HepG2 (cell line): Measurements from ENCODE around the gene MIA3. TPM values are rescaled to one million over a fixed set of nuclear protein-coding genes. Genes with fewer than 3 reads are reported as not detected.

Experiments
- ATAC-seq: fragments of 200-7000 bp; cut with Tn5 transposase; 3 replicates; pipeline ENCODE4 v1.9.1; 2020; ENCODE audit warnings: mild to moderate bottlenecking, moderate library complexity
- Bru-seq: library from RNA; stranded (reverse); fragments of 400-500 nt; gene quantifications from one replicate; lab custom pipeline; 2021; lab: Mats Ljungman, UMichigan
- BruChase-seq, 2 experiments: library from RNA; stranded (reverse); fragments of 400-500 nt; gene quantifications; one replicate each; lab custom pipeline; 2021; lab: Mats Ljungman, UMichigan
- BruUV-seq: library from RNA; stranded (reverse); fragments of 400-500 nt; replicated peaks from 2 replicates; lab custom pipeline; 2021; lab: Mats Ljungman, UMichigan
- CTCF ChIA-PET: fragments of 300-600 bp; formaldehyde crosslinking; extraction: SDS; loops from one replicate; lab custom pipeline; 2021; ENCODE audit warnings: low total read pairs, inconsistent platforms, low intra/inter-chr PET ratio; lab: Yijun Ruan, JAX
- POLR2A ChIA-PET: fragments of 350-600 bp; sonication (Branson Sonifier 250); formaldehyde crosslinking; loops from one replicate; lab custom pipeline; 2020; ENCODE audit warnings: antibody characterized with exemption, inconsistent platforms; lab: Yijun Ruan, JAX
- DNase-seq: peaks from one replicate; pipeline ENCODE4 v3.0.0-alpha.2; 2015; ENCODE audit warnings: low spot score
- FAIRE-seq: peaks from 3 replicates; lab custom pipeline; 2011; peaks lifted over from hg19 to GRCh38; lab: Jason Lieb, UNC
- H2AFZ ChIP-seq: one replicate; pipeline ENCODE4 v1.6.1; 2011; ENCODE audit warnings: low read length, inconsistent platforms
- H3K27ac ChIP-seq: fragments of 300-600 bp; 3 replicates; pipeline ENCODE4 v1.8.0; 2011; ENCODE audit warnings: mixed run types, mild to moderate bottlenecking, mixed read lengths, low read length, inconsistent platforms; ENCODE audit not compliant: insufficient read depth; ENCODE audit errors: extremely low read length
- H3K27me3 ChIP-seq, 2 experiments: fragments of 200-600 bp in 1 of 2; 2 replicates in 1 of 2; 3 replicates in 1 of 2; pipeline versions ENCODE4 v1.6.0 to v1.8.0; 2011; ENCODE audit warnings: low read length in 2 of 2, mild to moderate bottlenecking in 2 of 2, moderate library complexity in 2 of 2, inconsistent platforms in 1 of 2; ENCODE audit not compliant: insufficient read depth in 2 of 2, control insufficient read depth in 1 of 2
- H3K36me3 ChIP-seq, 2 experiments: fragments of 200-600 bp in 1 of 2; replicated peaks in 1 of 2; 2 replicates in 1 of 2; 3 replicates in 1 of 2; pipeline versions ENCODE4 v1.5.1 to v1.8.0; 2011; ENCODE audit warnings: low read length in 2 of 2, inconsistent platforms in 1 of 2; ENCODE audit not compliant: insufficient read depth in 2 of 2, control insufficient read depth in 1 of 2
- H3K4me1 ChIP-seq: 2 replicates; pipeline ENCODE4 v1.5.1; 2012; ENCODE audit warnings: low read length, inconsistent platforms; ENCODE audit not compliant: insufficient read depth
- H3K4me2 ChIP-seq: 2 replicates; pipeline ENCODE4 v1.6.0; 2011; ENCODE audit warnings: low read depth, low read length, inconsistent platforms
- H3K4me3 ChIP-seq, 3 experiments: fragments of 200-600 bp in 1 of 3; sonication (generic), shearing (Covaris generic) in 1 of 3; replicated peaks in 1 of 3; 2 replicates each; pipeline ENCODE4 v1.5.1; 2011 to 2016; ENCODE audit warnings: low read length in 3 of 3, inconsistent platforms in 2 of 3, low read depth in 2 of 3, mild to moderate bottlenecking in 2 of 3, control low read depth in 1 of 3, mixed read lengths in 1 of 3; ENCODE audit not compliant: insufficient read depth in 1 of 3
- H3K79me2 ChIP-seq: one replicate; pipeline ENCODE4 v1.6.1; 2011; ENCODE audit warnings: low read length, inconsistent platforms; ENCODE audit not compliant: insufficient read depth
- H3K9ac ChIP-seq: 2 replicates; pipeline ENCODE4 v1.6.0; 2011; ENCODE audit warnings: mild to moderate bottlenecking, low read depth, low read length, inconsistent platforms; ENCODE audit not compliant: insufficient read depth
- H3K9me3 ChIP-seq: 2 replicates; pipeline ENCODE4 v1.5.1; 2012; ENCODE audit warnings: mild to moderate bottlenecking, low read length
- H4K20me1 ChIP-seq: 2 replicates; pipeline ENCODE4 v1.6.0; 2011; ENCODE audit warnings: inconsistent platforms, mild to moderate bottlenecking, low read length, moderate library complexity; ENCODE audit not compliant: insufficient read depth
- ARNT2 ChIP-seq: sonication (generic); formaldehyde crosslinking; IDR thresholded peaks from 2 replicates; pipeline ENCODE4 v1.8.0; 2022; ENCODE audit warnings: mild to moderate bottlenecking, low read depth, missing genetic modification reagents, moderate library complexity
- CBX5 ChIP-seq: sonication (generic); formaldehyde crosslinking; IDR thresholded peaks from 2 replicates; pipeline ENCODE4 v1.4.0; 2020; ENCODE audit warnings: missing genetic modification reagents, borderline replicate concordance
- KMT2A ChIP-seq: sonication (generic); formaldehyde crosslinking; IDR thresholded peaks from 2 replicates; pipeline ENCODE4 v1.4.0; 2020; ENCODE audit warnings: missing genetic modification reagents
- MTERF4 ChIP-seq: sonication (generic); formaldehyde crosslinking; IDR thresholded peaks from 2 replicates; pipeline ENCODE4 v1.8.0; 2023; ENCODE audit warnings: mild to moderate bottlenecking, missing genetic modification reagents
- NCOA1 ChIP-seq: sonication (generic); formaldehyde crosslinking; IDR thresholded peaks from 2 replicates; pipeline ENCODE4 v1.9.0; 2021; ENCODE audit warnings: missing genetic modification reagents
- PLRG1 ChIP-seq: fragments of 450-650 bp; conservative IDR thresholded peaks from 2 replicates; pipeline ENCODE4 v1.6.1; 2016
- REL ChIP-seq: sonication (generic); formaldehyde crosslinking; conservative IDR thresholded peaks from 2 replicates; pipeline ENCODE4 v1.8.0; 2022; ENCODE audit warnings: mild to moderate bottlenecking, missing genetic modification reagents, moderate library complexity
- SAP130 ChIP-seq: IDR thresholded peaks from 2 replicates; pipeline ENCODE4 v1.6.1; 2016; ENCODE audit warnings: low read depth
- SNAI1 ChIP-seq: sonication (generic); formaldehyde crosslinking; IDR thresholded peaks from 2 replicates; pipeline ENCODE4 v1.5.0; 2020; ENCODE audit warnings: mild to moderate bottlenecking, missing genetic modification reagents, borderline replicate concordance
- TAF1 ChIP-seq: sonication (generic); formaldehyde crosslinking; IDR thresholded peaks from 2 replicates; pipeline ENCODE4 v1.4.0; 2020; ENCODE audit warnings: missing genetic modification reagents
- ZNF354B ChIP-seq: sonication (generic); formaldehyde crosslinking; IDR thresholded peaks from 2 replicates; pipeline ENCODE4 v1.8.0; 2022; ENCODE audit warnings: mild to moderate bottlenecking, missing genetic modification reagents
- ZNF784 ChIP-seq: sonication (generic); formaldehyde crosslinking; IDR thresholded peaks from 2 replicates; pipeline ENCODE4 v1.5.1; 2020; ENCODE audit warnings: missing genetic modification reagents, mild to moderate bottlenecking, borderline replicate concordance
- ZSCAN21 ChIP-seq: sonication (generic); formaldehyde crosslinking; IDR thresholded peaks from 2 replicates; pipeline ENCODE4 v1.8.0; 2022; ENCODE audit warnings: mild to moderate bottlenecking, missing genetic modification reagents, moderate library complexity, borderline replicate concordance
- WGBS: methylation state at CpG from one replicate; pipeline ENCODE4 v1.1.6; 2017; ENCODE audit warnings: low lambda C conversion rate; 5-methylcytosine and 5-hydroxymethylcytosine counted together
- in situ Hi-C: cut with HindIII; loops from 2 replicates; pipeline ENCODE4 v1.10.0; 2017; ENCODE audit warnings: low pct_unique_long_range_greater_than_20kb; ENCODE audit not compliant: extremely low pct_ligation_motif_present
- intact Hi-C: fragments of 100-400 bp; cut with micrococcal nuclease; formaldehyde crosslinking; loops from one replicate; pipeline ENCODE4 v1.10.0; 2022; ENCODE audit not compliant: unreplicated experiment
- long read RNA-seq, 2 experiments: library from RNA in 1 of 2; library from polyadenylated mRNA in 1 of 2; stranded (forward) in 1 of 2; unstranded in 1 of 2; transcript quantifications; one replicate each; pipeline ENCODE4 v2.0.0, GENCODE V29; 2019 to 2022
- polyA minus RNA-seq, 3 experiments: library from RNA; depleted of rRNA, polyadenylated mRNA; stranded (reverse); fragments of >200 nt; gene quantifications; 2 replicates each; pipeline ENCODE4 v1.2.3, GENCODE V29; 2011; ENCODE audit warnings: low replicate concordance in 1 of 3
- polyA plus RNA-seq, 8 experiments: library from polyadenylated mRNA; depleted of rRNA in 3 of 8; stranded (reverse) in 7 of 8; unstranded in 1 of 8; fragments of >200 nt; fragmentation: Illumina TruSeq in 4 of 8; extraction: Trizol in 4 of 8; gene quantifications; 2 replicates each; pipeline versions ENCODE4 v1.2.1 to v1.2.3, GENCODE V29; 2011 to 2016; ENCODE audit warnings: low read depth in 4 of 8, missing spikeins in 1 of 8, mixed read lengths in 1 of 8; ENCODE audit not compliant: insufficient read depth in 1 of 8
- total RNA-seq, 5 experiments: library from RNA; depleted of rRNA; stranded (reverse); fragments of >200 nt; fragmentation: Illumina TruSeq; extraction: Trizol; gene quantifications; 2 replicates each; pipeline ENCODE4 v1.2.3, GENCODE V29; 2016; ENCODE audit warnings: low read depth in 1 of 5
- TF ChIP-seq, protein P1 (sequence below): sonication (generic); formaldehyde crosslinking; IDR thresholded peaks from 2 replicates; pipeline ENCODE4 v1.4.0; 2020; ENCODE audit warnings: low read depth, mild to moderate bottlenecking, missing genetic modification reagents

The MIA3 gene
- total RNA-seq (2016; rRNA removed; fragmentation: Illumina TruSeq; extraction: Trizol) (27.4 and 48.7 TPM in 2 replicates), polyA plus RNA-seq (2011; rRNA removed) (45.2 and 45.6 TPM in 2 replicates), polyA minus RNA-seq (2011; rRNA and poly(A)+ RNA removed; ENCODE audit: low replicate concordance) (42.0 and 48.4 TPM in 2 replicates), Bru-seq, nascent RNA (percentile 85 among the genes with signal in this experiment), BruChase-seq, experiment 1, labeled RNA remaining after a 6-hour chase (percentile 89 among the genes with signal in this experiment), BruChase-seq, experiment 2, labeled RNA remaining after a 2-hour chase (percentile 85 among the genes with signal in this experiment)
- 3.2 and 3.7 TPM in 2 replicates for total RNA-seq (2016; cell fraction: cytosol; rRNA removed; fragmentation: Illumina TruSeq; extraction: Trizol; ENCODE audit: low read depth)
- total RNA-seq (2016; cell fraction: insoluble cytoplasmic fraction; rRNA removed; fragmentation: Illumina TruSeq; extraction: Trizol), result 27.7 and 51.2 TPM in 2 replicates
- total RNA-seq (2016; cell fraction: membrane; rRNA removed; fragmentation: Illumina TruSeq; extraction: Trizol), result 7.2 and 9.4 TPM in 2 replicates
- 73.6 and 82.8 TPM in 2 replicates for total RNA-seq (2016; cell fraction: nucleus; rRNA removed; fragmentation: Illumina TruSeq; extraction: Trizol)
- polyA plus RNA-seq (2011; cell fraction: cytosol; rRNA removed), result 34.4 and 35.7 TPM in 2 replicates
- 125 and 161 TPM in 2 replicates for polyA plus RNA-seq (2011; cell fraction: nucleus; rRNA removed)
- 25.2 and 38.0 TPM in 2 replicates for polyA plus RNA-seq (2012)
- polyA plus RNA-seq (2016; cell fraction: cytosol; fragmentation: Illumina TruSeq; extraction: Trizol; ENCODE audit: low read depth), result 2.4 and 3.6 TPM in 2 replicates
- 14.1 and 14.8 TPM in 2 replicates for polyA plus RNA-seq (2016; cell fraction: insoluble cytoplasmic fraction; fragmentation: Illumina TruSeq; extraction: Trizol; ENCODE audit: low read depth)
- 3.1 and 5.5 TPM in 2 replicates for polyA plus RNA-seq (2016; cell fraction: membrane; fragmentation: Illumina TruSeq; extraction: Trizol; ENCODE audit: low read depth)
- polyA plus RNA-seq (2016; cell fraction: nucleus; fragmentation: Illumina TruSeq; extraction: Trizol; ENCODE audit: insufficient read depth, low read depth), result 108 and 114 TPM in 2 replicates
- 19.9 and 24.8 TPM in 2 replicates for polyA minus RNA-seq (2011; cell fraction: cytosol; rRNA and poly(A)+ RNA removed)
- 67.5 and 74.8 TPM in 2 replicates for polyA minus RNA-seq (2011; cell fraction: nucleus; rRNA and poly(A)+ RNA removed)
- long read RNA-seq, experiment 1, partial matches to known transcripts, result 14 of 17 reads
- long read RNA-seq, experiment 1, other reads (novel, unspliced or antisense), result 3 of 17 reads
- long read RNA-seq, experiment 2, full-length matches to known transcripts, result 5 of 29 reads
- long read RNA-seq, experiment 2, partial matches to known transcripts, result 13 of 29 reads
- long read RNA-seq, experiment 2, other reads (novel, unspliced or antisense), result 11 of 29 reads

DNA sequence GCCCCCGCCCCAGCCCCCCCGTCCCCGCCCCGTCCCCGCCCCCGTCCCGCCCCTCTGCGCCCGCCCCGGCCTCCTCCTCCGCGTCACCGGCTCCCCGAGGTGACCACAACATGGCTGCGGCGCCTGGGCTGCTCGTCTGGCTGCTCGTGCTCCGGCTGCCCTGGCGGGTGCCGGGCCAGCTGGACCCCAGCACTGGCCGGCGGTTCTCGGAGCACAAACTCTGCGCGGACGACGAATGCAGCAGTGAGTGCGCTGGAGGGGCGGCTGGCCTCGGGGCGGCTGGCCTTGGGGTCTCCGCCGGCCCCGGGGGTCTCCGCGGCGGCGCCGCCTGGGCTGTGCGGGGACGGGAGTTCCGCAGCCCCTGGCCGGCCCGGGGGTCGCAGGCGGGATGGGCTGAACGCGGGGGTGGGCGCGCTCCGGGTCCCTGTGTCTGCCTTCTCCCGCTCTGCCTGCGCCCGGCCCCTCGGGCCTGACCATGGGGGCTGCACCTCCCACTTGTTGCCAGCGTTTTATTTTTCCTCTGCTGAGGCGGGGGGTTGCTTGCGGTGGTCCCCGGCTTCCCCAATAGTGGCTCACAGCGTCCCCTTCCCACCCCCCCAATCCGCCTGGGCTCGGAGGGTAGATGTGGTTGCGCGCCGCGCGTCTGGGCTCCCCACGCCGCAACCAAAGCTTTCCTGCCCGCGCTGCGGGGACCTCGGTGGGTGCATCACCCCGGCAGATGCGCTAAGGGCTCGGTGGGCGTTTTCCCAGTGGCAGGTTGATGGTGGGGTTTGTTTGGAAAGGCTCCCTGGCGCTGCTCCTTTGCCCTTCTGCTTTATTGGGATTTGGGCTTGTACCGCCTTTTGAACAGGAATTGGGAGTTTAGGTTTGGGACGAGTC is at the start of gene MIA3:
MIA3 (plus strand) TSS at position 97 of the 879 bp plus-strand sequence; CDS start at position 111, 14 bp downstream.
- intact Hi-C loops (loop anchor here (2.0 to 5.0 kb wide), 3 partner anchors 29 to 1831 kb away; partner anchors contain the start of genes HHIPL2, MTARC1 and TAF1A), in situ Hi-C loops (no loop called here)
- POLR2A ChIA-PET, result interaction anchor here (1.4 to 1.5 kb wide), 2 partner anchors 26 to 62 kb away, joined by 3 to 4 read pairs; no protein-coding TSS in a partner anchor
- no peaks in the 10 kb centered on the region for H3K9me3 ChIP-seq
- peak within 1 kb of the TSS; percentile 87 for H3K9ac ChIP-seq
- peaks cover 0 to 11% of the 10 kb centered on the region in 2 experiments; a peak in 3 of 5 replicates for H3K36me3 ChIP-seq
- DNase-seq, result peak; percentile 39
- H4K20me1 ChIP-seq, result 0 out of 2 replicates have a peak, but pooled peaks cover 6% of the 10 kb centered on the region
- FAIRE-seq, result no peak
- BruUV-seq, result no TSS peak
- ATAC-seq, result peak; percentile 80
- H3K4me1 ChIP-seq, result peaks cover 38% of the 10 kb centered on the region
- peak within 1 kb of the TSS; percentile 87 to 95 (median 92) for H3K4me3 ChIP-seq
- H3K4me2 ChIP-seq, result peak within 1 kb of the TSS; percentile 90
- CTCF ChIA-PET, result no interaction called here
- 2% methylated on average over 9 of the region's 81 CpGs for WGBS
- peaks cover 17% of the 10 kb centered on the region for H3K79me2 ChIP-seq
- no peak within 1 kb of the TSS for H2AFZ ChIP-seq
- H3K27me3 ChIP-seq, result no peaks in the 10 kb centered on the region
- H3K27ac ChIP-seq, result peak within 1 kb of the TSS; percentile 55
- TF ChIP-seq CBX5 (CRISPR knock-in tag) (no peak), KMT2A (no peak), NCOA1 (CRISPR knock-in tag) (no peak), REL (no peak), SAP130 (peak; percentile 76), ARNT2 (no peak), SNAI1 (CRISPR knock-in tag) (no peak), TAF1 (peak; percentile 93), ZNF354B (no peak), ZNF784 (CRISPR knock-in tag) (no peak), MTERF4 (CRISPR knock-in tag) (no peak), PLRG1 (no peak), ZSCAN21 (CRISPR knock-in tag) (no peak; the same call in 1 of the 2 replicates)
- TF ChIP-seq, protein P1, sequence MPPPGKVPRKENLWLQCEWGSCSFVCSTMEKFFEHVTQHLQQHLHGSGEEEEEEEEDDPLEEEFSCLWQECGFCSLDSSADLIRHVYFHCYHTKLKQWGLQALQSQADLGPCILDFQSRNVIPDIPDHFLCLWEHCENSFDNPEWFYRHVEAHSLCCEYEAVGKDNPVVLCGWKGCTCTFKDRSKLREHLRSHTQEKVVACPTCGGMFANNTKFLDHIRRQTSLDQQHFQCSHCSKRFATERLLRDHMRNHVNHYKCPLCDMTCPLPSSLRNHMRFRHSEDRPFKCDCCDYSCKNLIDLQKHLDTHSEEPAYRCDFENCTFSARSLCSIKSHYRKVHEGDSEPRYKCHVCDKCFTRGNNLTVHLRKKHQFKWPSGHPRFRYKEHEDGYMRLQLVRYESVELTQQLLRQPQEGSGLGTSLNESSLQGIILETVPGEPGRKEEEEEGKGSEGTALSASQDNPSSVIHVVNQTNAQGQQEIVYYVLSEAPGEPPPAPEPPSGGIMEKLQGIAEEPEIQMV, result no peak
